DND-41 (cell line): Measurements from ENCODE around the gene GABRB3.

ENCODE experiments used
- ATAC-seq: fragments of 200-7000 bp; cut with Tn5 transposase; 3 replicates; pipeline ENCODE4 v1.9.1; 2021; ENCODE audit warnings: low read depth; ENCODE audit not compliant: insufficient read depth
- DNase-seq: peaks from one replicate; pipeline ENCODE4 v3.0.0-alpha.2; 2020
- H2AFZ ChIP-seq: 2 replicates; pipeline ENCODE4 v1.6.0; 2012; ENCODE audit warnings: low read depth, low read length
- H3K27ac ChIP-seq: 2 replicates; pipeline ENCODE4 v1.5.1; 2012; ENCODE audit warnings: low read length, inconsistent platforms
- H3K27me3 ChIP-seq: fragments of 200-600 bp; sonication (generic); 2 replicates; pipeline ENCODE4 v1.6.0; 2012; ENCODE audit warnings: low read length, mild to moderate bottlenecking, inconsistent platforms; ENCODE audit not compliant: insufficient read depth, poor library complexity
- H3K36me3 ChIP-seq: 2 replicates; pipeline ENCODE4 v1.5.1; 2012; ENCODE audit warnings: low read length, inconsistent platforms; ENCODE audit not compliant: insufficient read depth
- H3K4me1 ChIP-seq: 2 replicates; pipeline ENCODE4 v1.5.1; 2012; ENCODE audit warnings: mild to moderate bottlenecking, low read length; ENCODE audit not compliant: insufficient read depth
- H3K4me2 ChIP-seq: 2 replicates; pipeline ENCODE4 v1.6.0; 2012; ENCODE audit warnings: mild to moderate bottlenecking, moderate library complexity, low read length, inconsistent platforms; ENCODE audit not compliant: insufficient read depth
- H3K4me3 ChIP-seq, 2 experiments: fragments of 200-600 bp in 1 of 2; shearing (Covaris generic) in 1 of 2; 2 replicates each; pipeline ENCODE4 v1.5.1; 2012 to 2016; ENCODE audit warnings: inconsistent platforms in 2 of 2, low read length in 2 of 2, mild to moderate bottlenecking in 2 of 2, low read depth in 1 of 2, moderate library complexity in 1 of 2
- H3K79me2 ChIP-seq: 2 replicates; pipeline ENCODE4 v1.6.0; 2012; ENCODE audit warnings: low read length, inconsistent platforms; ENCODE audit not compliant: insufficient read depth
- H3K9ac ChIP-seq: 2 replicates; pipeline ENCODE4 v1.6.0; 2012; ENCODE audit warnings: low read depth, mild to moderate bottlenecking, inconsistent platforms, low read length, moderate library complexity
- H3K9me3 ChIP-seq: 2 replicates; pipeline ENCODE4 v1.5.1; 2012; ENCODE audit warnings: low read length, moderate library complexity, mild to moderate bottlenecking, inconsistent platforms; ENCODE audit not compliant: insufficient read depth, severe bottlenecking
- H4K20me1 ChIP-seq: 2 replicates; pipeline ENCODE4 v1.6.0; 2012; ENCODE audit warnings: low read length; ENCODE audit not compliant: insufficient read depth
- CTCF ChIP-seq: IDR thresholded peaks from 2 replicates; pipeline ENCODE4 v1.5.1; 2012; ENCODE audit warnings: borderline replicate concordance, low read length, moderate library complexity, mild to moderate bottlenecking; ENCODE audit not compliant: poor library complexity, severe bottlenecking; ENCODE audit errors: extremely low read depth
- EZH2 ChIP-seq: IDR thresholded peaks from 3 replicates; pipeline ENCODE4 v1.6.1; 2012; ENCODE audit warnings: borderline replicate concordance, low read depth, mild to moderate bottlenecking, moderate library complexity, low read length, inconsistent platforms; ENCODE audit not compliant: severe bottlenecking

Gene GABRB3

DNA sequence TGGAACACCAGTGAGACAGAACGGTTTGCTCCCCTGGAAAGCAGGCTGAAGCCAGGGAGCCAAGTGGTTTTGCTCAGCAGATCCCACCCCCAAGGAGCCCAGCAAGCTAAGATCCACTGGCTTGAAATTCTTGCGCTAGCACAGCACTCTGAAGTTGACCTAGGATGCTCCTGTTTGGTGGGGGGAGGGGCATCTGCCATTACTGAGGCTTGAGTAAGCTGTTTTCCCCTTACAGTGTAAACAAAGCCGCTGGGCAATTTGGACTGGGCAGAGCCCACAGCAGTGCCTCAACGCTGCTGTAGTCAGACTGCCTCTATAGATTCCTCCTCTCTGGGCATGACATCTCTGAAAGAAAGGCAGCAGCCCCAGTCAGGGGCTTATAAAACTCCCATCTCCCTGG is 241.4 kb downstream of the GABRB3 start:
- H3K4me2 ChIP-seq, result no peak overlapping the region
- H3K79me2 ChIP-seq, result no peaks in the 10 kb centered on the region
- no peak for DNase-seq
- H3K4me3 ChIP-seq, result no peak overlapping the region
- no peaks in the 10 kb centered on the region for H3K27me3 ChIP-seq
- H3K9ac ChIP-seq, result no peak overlapping the region
- H3K27ac ChIP-seq, result no peak overlapping the region
- no peaks in the 10 kb centered on the region for H3K36me3 ChIP-seq
- no peaks in the 10 kb centered on the region for H4K20me1 ChIP-seq
- no peak overlapping the region for H2AFZ ChIP-seq
- no peak for ATAC-seq
- no peaks in the 10 kb centered on the region for H3K4me1 ChIP-seq
- TF ChIP-seq EZH2, result no peak
- no peak for TF ChIP-seq CTCF
- no peaks in the 10 kb centered on the region for H3K9me3 ChIP-seq

DNA sequence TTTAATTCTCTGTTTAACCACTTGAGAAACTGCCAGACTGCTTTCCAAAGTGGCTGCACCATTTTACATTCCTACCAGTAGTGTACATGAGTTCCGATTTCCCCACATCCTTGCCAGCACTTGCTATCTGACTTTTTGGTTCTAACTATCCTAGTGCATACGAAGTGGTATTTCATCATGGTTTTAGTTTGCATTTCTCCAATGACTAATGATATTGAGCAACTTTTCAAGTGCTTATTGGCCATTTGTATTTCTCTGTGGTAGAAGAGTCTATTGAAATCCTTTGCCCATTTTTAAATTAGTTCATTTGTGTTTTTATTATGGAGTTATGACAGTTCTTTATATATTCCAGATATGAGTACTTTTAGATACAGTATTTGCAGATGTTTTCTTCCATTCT is 247.8 kb downstream of the GABRB3 start:
- Histone ChIP-seq H3K27ac (no peak overlapping the region), H3K9me3 (no peaks in the 10 kb centered on the region), H3K4me1 (no peaks in the 10 kb centered on the region), H3K79me2 (no peaks in the 10 kb centered on the region), H2AFZ (no peak overlapping the region), H3K9ac (no peak overlapping the region), H4K20me1 (no peaks in the 10 kb centered on the region), H3K4me2 (no peak overlapping the region), H3K36me3 (no peaks in the 10 kb centered on the region), H3K4me3 (no peak overlapping the region), H3K27me3 (no peaks in the 10 kb centered on the region)
- ATAC-seq, result no peak
- TF ChIP-seq CTCF (no peak), EZH2 (no peak)
- DNase-seq, result no peak

DNA sequence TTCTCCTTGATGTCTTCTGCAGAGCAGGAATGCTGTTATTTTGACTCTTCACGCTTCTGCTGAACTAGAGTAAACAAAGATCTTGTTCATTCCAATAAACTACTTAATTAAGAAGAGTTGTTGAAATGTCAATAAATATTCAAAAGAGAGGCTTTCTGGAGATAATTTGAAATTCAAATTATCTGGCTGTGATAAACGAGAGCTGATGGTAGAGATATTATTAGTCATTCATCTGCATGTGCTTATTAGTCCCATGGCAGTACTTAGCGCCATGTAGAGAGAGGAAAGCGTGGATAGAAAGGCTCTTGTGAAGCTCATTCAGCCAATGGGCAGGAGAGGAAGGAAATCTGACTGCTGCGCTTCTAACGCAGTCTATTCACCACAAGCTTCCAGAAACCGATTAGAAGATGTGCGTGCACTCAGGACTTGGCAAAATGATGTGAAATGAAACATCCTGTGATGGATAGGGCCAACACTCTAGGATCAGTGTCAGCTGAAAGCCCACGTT is 251.1 kb downstream of the GABRB3 start:
- DNase-seq (no peak), ATAC-seq (no peak)
- Histone ChIP-seq H3K9me3 (no peaks in the 10 kb centered on the region), H3K27me3 (no peaks in the 10 kb centered on the region), H3K4me1 (no peaks in the 10 kb centered on the region), H3K4me3 (no peak overlapping the region), H3K9ac (no peak overlapping the region), H2AFZ (no peak overlapping the region), H3K79me2 (no peaks in the 10 kb centered on the region), H4K20me1 (no peaks in the 10 kb centered on the region), H3K27ac (no peak overlapping the region), H3K36me3 (no peaks in the 10 kb centered on the region), H3K4me2 (no peak overlapping the region)
- no peak for TF ChIP-seq EZH2
- no peak for TF ChIP-seq CTCF

- H3K4me2 ChIP-seq, result no peak overlapping the region
- H3K27ac ChIP-seq, result no peak overlapping the region
- H3K4me3 ChIP-seq, result no peak overlapping the region
- no peaks in the 10 kb centered on the region for H3K9me3 ChIP-seq
- no peaks in the 10 kb centered on the region for H3K79me2 ChIP-seq
- H3K9ac ChIP-seq, result no peak overlapping the region
- no peaks in the 10 kb centered on the region for H3K4me1 ChIP-seq
- ATAC-seq, result no peak
- H3K27me3 ChIP-seq, result no peaks in the 10 kb centered on the region
- TF ChIP-seq EZH2 (no peak), CTCF (no peak)
- no peaks in the 10 kb centered on the region for H3K36me3 ChIP-seq
- no peak overlapping the region for H2AFZ ChIP-seq
- no peaks in the 10 kb centered on the region for H4K20me1 ChIP-seq
- no peak for DNase-seq
Measured at GRCh38 chr15:26521130-26521529, 251.7 kb downstream of the GABRB3 start.
